Tibial artery (tissue), 4 donors: ENCODE measurements around the gene ARHGAP23.

ENCODE experiments used
- DNase-seq, 2 donors: peaks; one replicate each; pipeline ENCODE4 v3.0.0-alpha.2; 2019
- H3K27ac ChIP-seq, 2 donors: fragments of 200-600 bp; sonication (generic) in 1 of 2; 1 replicate in 1 of 2; 2 replicates in 1 of 2; pipeline ENCODE4 v1.5.1; 2018 to 2019; ENCODE audit warnings: mild to moderate bottlenecking in 1 of 2
- H3K27me3 ChIP-seq, 2 donors: fragments of 200-600 bp; sonication (generic) in 1 of 2; one replicate each; pipeline versions ENCODE4 v1.5.1 to v1.6.0; 2016 to 2019
- H3K36me3 ChIP-seq, 3 donors: fragments of 200-600 bp; sonication (generic) in 2 of 3; one replicate each; pipeline ENCODE4 v1.5.1; 2016 to 2019; ENCODE audit warnings: mild to moderate bottlenecking in 2 of 3
- H3K4me1 ChIP-seq, 4 donors: fragments of 200-600 bp; sonication (generic) in 2 of 4; 1 replicate in 3 of 4; 2 replicates in 1 of 4; pipeline ENCODE4 v1.5.1; 2016 to 2019
- H3K4me3 ChIP-seq, 2 donors: fragments of 200-600 bp; sonication (generic) in 1 of 2; 1 replicate in 1 of 2; 2 replicates in 1 of 2; pipeline ENCODE4 v1.5.1; 2018 to 2019; ENCODE audit warnings: mild to moderate bottlenecking in 2 of 2
- H3K9me3 ChIP-seq, 3 donors: fragments of 200-600 bp; sonication (generic) in 1 of 3; one replicate each; pipeline ENCODE4 v1.5.1; 2016 to 2019
- intact Hi-C: fragments of 100-400 bp; cut with DNase I; formaldehyde crosslinking; loops from one replicate; pipeline ENCODE4 v1.15.0; 2023; ENCODE audit warnings: low total_unique reads
- TF ChIP-seq, protein P1 (sequence below), 2 experiments: fragments of 200-600 bp in 1 of 2; fragments of 450-650 bp in 1 of 2; IDR thresholded peaks; one replicate each; pipeline ENCODE4 v1.5.1; 2017 to 2019; ENCODE audit warnings: antibody characterized with exemption in 2 of 2, mild to moderate bottlenecking in 1 of 2, moderate library complexity in 1 of 2

ARHGAP23 gene

DNA sequence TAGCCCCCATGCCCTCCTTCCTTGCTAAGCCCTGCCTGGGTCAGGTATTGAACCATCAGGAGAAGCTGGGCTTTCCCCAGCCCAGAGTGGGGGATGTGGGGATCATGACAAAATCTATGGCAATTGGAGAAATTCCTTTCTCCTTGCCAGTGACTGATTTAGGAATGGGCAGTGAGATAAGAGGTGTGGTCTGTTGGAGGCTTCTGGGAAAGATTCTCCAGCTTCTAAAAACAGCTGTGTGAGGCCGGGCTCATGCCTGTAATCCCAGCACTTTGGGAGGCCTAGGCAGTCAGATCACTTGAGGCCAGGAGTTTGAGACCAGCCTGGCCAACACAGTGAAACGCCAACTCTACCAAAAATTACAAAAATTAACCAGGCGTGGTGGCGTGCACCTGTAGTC is 108.4 kb downstream of the ARHGAP23 start:
- Histone ChIP-seq H3K36me3 (no peaks in the 10 kb centered on the region), H3K27me3 (peaks cover 0 to 78% of the 10 kb centered on the region in 2 donors), H3K4me1 (no peaks in the 10 kb centered on the region), H3K4me3 (no peak overlapping the region), H3K27ac (no peak overlapping the region), H3K9me3 (no peaks in the 10 kb centered on the region)
- intact Hi-C loops: no loop called here
- TF ChIP-seq, protein P1, sequence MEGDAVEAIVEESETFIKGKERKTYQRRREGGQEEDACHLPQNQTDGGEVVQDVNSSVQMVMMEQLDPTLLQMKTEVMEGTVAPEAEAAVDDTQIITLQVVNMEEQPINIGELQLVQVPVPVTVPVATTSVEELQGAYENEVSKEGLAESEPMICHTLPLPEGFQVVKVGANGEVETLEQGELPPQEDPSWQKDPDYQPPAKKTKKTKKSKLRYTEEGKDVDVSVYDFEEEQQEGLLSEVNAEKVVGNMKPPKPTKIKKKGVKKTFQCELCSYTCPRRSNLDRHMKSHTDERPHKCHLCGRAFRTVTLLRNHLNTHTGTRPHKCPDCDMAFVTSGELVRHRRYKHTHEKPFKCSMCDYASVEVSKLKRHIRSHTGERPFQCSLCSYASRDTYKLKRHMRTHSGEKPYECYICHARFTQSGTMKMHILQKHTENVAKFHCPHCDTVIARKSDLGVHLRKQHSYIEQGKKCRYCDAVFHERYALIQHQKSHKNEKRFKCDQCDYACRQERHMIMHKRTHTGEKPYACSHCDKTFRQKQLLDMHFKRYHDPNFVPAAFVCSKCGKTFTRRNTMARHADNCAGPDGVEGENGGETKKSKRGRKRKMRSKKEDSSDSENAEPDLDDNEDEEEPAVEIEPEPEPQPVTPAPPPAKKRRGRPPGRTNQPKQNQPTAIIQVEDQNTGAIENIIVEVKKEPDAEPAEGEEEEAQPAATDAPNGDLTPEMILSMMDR (IDR thresholded peaks at IDR 0.05): no peak
- no peak for DNase-seq

DNA sequence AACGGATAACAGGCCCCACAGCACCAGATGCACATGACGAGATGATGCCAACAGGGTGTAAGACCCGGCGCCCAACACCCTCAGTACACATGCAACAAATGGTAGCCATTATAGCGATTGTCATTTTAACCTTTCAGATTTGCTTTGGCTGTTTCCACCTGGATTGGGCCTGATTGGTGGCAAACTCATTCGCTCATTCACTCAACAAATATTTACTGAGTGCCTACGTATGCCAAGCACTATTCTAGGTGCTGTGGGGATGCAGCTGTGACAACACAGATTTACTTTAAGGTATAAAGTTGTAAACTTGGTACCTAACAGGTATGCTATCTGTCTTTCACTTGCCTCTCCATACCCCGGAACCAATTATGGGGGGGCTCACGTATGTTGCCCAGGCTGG is 110.6 kb downstream of the ARHGAP23 start:
- TF ChIP-seq, protein P1 (IDR thresholded peaks at IDR 0.05): no peak
- Histone ChIP-seq H3K27ac (no peak overlapping the region), H3K36me3 (no peaks in the 10 kb centered on the region), H3K27me3 (peaks cover 0 to 78% of the 10 kb centered on the region in 2 donors), H3K4me3 (no peak overlapping the region), H3K9me3 (no peaks in the 10 kb centered on the region), H3K4me1 (no peaks in the 10 kb centered on the region)
- DNase-seq: no peak
- intact Hi-C loops: no loop called here

DNA sequence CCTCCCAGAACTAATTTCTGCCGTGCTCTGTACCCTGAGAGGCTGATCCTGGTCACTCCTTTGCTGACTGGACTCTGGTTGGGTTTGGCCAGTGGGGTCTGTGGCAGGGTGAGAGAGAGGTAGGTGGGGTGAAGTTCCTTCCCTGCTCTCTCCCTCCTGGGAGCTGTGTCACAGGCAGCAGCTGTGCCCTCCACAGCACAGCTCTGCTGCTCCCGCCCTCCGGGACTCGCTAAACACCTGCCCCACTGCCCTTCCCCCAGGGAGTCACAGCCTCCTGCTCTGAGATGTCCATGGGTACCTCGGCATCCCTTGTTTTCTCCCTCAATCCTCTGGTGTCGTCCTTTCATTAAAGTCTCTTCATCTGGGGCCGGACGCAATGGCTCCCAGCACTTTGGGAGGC is 111.1 kb downstream of the ARHGAP23 start:
- Histone ChIP-seq H3K4me1 (no peaks in the 10 kb centered on the region), H3K4me3 (no peak overlapping the region), H3K9me3 (no peaks in the 10 kb centered on the region), H3K36me3 (no peaks in the 10 kb centered on the region), H3K27ac (no peak overlapping the region), H3K27me3 (peaks cover 0 to 78% of the 10 kb centered on the region in 2 donors)
- TF ChIP-seq, protein P1 (IDR thresholded peaks at IDR 0.05): no peak
- intact Hi-C loops: no loop called here
- no peak for DNase-seq

DNA sequence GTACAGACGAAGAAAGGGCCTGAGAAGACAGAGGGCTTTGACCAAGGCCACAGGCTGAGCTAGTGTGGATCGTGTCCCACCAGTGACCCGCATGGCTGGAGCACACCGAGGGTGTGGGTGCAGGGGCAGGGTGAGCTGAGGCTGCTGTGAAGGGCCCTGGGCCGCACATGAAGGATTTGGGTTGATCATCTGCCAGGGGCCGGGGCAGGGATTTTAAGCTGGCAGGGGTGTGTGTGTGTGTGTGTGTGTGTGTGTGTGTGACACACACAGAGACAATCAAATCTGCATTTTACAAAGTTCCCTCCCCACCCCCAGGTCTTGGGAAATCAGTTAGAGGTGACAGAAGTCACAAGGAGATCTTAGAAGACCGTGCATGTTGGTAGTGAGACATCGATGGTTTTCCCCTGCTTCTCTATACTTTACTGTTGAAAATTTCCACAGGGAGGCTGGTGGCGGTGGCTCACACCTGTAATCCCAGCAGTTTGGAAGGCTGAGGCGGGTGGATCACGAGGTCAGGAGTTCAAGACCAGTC is 112.3 kb downstream of the ARHGAP23 start:
- Histone ChIP-seq H3K9me3 (no peaks in the 10 kb centered on the region), H3K36me3 (no peaks in the 10 kb centered on the region), H3K27me3 (peaks cover 0 to 81% of the 10 kb centered on the region in 2 donors), H3K27ac (no peak overlapping the region), H3K4me3 (no peak overlapping the region), H3K4me1 (no peaks in the 10 kb centered on the region)
- DNase-seq: no peak
- intact Hi-C loops: no loop called here
- TF ChIP-seq, protein P1 (IDR thresholded peaks at IDR 0.05): no peak

DNA sequence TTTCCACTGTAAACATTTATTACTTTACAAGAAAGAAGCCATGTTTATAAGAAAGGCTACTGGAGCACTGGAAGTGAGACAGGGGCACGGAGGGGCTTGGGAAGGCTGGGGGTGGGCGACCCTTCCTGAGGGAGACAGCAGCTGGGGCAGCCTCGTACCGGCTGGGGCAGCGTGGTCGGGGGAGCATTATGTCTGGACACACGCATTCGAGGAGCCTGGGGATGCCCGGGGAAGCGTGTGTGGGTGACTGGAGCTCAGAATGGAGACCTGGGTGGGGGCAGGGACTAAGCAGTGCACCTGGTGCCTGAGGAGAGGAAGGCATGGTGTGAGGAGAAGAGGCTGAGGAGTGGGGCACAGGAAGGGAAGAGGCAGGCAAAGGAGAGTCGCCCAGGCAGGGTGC is 113.0 kb downstream of the ARHGAP23 start:
- peaks cover 0 to 77% of the 10 kb centered on the region in 2 donors for H3K27me3 ChIP-seq
- no peak overlapping the region for H3K4me3 ChIP-seq
- intact Hi-C loops: no loop called here
- H3K27ac ChIP-seq: no peak overlapping the region
- DNase-seq: no peak
- TF ChIP-seq, protein P1 (IDR thresholded peaks at IDR 0.05): no peak
- H3K36me3 ChIP-seq: no peaks in the 10 kb centered on the region
- H3K4me1 ChIP-seq: no peaks in the 10 kb centered on the region
- no peaks in the 10 kb centered on the region for H3K9me3 ChIP-seq

DNA sequence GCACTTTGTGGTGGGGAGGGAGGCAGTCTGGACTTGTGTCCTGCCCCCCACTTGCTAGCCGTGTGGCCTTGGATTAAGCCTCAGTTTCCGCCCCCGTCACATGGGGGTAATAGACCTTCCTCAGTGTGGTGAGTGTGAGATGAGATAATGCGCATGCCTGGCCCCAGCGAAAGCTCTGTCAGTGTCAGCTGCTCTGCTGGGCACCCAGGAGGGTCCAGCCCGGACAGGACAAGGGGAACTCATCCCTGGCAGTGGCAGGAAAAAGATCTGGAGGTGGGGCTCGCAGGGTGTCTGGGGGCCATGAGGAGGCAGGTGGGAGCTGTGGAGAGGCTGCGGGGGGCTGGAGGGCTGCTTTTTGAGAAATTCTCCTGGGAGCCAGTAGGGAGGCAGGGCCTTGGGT is 114.0 kb downstream of the ARHGAP23 start:
- intact Hi-C loops: no loop called here
- TF ChIP-seq, protein P1 (IDR thresholded peaks at IDR 0.05): no peak
- Histone ChIP-seq H3K27ac (no peak overlapping the region), H3K4me3 (no peak overlapping the region), H3K36me3 (no peaks in the 10 kb centered on the region), H3K9me3 (no peaks in the 10 kb centered on the region), H3K27me3 (peaks cover 0 to 71% of the 10 kb centered on the region in 2 donors), H3K4me1 (no peaks in the 10 kb centered on the region)
- no peak for DNase-seq
